ENCODE measurements around the gene PLB1.
A peak's percentile ranks its signal among the peaks of the same experiment; 100 is the strongest.

The PLB1 gene

DNA sequence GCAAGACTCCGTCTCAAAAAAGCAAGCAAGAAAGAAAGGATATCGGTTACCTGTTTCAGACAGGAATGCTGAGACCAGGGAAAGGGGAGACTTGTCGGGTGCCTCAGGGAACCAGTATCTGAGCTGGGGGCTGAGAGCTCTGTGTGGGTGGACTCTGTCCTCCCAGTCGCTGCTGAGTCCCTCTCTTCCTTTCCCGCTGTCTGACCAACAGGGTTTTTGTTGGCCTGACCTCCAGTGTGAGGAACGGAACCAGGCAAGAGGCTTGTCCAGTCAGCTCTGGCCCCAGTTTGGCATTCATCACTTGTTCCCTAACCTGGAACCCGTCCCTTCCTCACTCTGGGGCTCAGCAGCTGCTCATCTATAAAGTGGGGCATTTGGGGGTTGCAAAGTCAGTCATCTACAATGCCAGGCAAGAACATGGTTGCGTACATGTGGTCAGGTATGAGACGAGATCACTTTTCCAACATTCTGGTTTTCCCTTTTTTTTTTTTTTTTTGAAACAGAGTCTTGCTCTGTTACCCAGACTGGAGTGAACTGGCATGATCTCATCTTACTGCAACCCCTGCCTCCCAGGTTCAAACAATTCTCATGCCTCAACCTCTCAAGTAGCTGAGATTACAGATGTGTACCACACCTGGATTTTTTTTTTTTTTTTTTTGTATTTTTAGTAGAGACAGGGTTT lies 116.4 kb downstream of the PLB1 start:
- no peak for DNase-seq (ENCODE audit: low read depth in 2 of 2)

DNA sequence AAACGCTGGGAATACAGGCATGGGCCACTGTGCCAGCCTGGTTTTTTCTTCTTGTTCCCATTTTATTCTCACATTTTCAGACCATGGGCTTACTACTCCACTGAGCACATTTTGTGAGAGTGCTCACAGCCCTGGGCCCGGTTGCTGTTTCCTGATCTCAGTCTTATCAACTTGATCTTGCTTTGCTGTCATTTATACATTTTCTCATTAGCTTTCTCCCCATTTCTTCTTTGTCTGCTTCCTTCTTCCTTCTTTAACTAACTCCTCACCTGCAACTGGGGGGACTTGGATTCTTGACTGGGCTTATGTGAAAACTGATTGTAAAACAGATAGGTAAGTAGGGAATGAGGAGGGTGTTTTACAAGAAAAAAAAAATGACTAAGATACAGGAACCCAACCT lies 117.3 kb downstream of the PLB1 start:
- DNase-seq (ENCODE audit: low read depth in 2 of 2), result no peak

DNA sequence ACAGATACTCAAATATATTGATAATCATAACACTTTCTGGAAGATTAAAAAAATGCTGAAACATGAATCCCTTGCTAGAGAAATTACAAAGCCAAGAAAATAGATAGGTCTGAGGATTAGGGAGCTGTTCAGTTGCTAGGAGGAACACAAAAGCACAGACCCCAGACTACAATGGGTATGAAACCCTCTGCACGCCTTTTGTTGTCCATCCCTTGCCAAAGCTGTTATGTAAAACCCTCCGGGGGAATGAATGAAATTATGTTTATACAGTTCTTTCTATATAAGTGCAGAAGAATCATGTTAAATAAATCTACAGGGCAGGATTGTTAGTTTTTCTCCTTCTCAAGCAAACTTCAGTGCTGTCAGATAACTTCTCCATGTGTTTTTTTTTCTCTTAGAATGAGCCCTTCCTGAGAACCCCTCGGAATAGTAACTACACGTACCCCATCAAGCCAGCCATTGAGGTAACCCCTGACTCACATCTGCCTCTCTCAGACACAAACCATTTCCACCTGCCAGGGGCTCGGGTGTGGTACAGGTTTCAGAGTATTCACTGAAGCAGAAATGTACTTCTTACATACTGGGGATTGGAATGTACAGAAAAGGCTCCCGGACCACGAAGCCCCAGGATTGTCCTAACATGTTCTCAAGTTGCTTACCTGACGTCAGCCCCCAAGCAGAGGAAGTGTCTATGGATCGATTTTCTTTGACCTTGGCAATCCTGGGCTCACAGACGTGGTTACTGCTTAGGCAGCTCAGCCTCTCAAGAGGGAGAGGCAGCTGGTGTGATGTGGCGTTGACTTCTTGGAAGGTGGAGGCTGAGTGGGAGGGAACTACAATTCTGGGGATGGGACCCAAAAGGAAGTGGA lies 118.0 kb downstream of the PLB1 start:
- no peak for DNase-seq (ENCODE audit: low read depth in 2 of 2)

DNA sequence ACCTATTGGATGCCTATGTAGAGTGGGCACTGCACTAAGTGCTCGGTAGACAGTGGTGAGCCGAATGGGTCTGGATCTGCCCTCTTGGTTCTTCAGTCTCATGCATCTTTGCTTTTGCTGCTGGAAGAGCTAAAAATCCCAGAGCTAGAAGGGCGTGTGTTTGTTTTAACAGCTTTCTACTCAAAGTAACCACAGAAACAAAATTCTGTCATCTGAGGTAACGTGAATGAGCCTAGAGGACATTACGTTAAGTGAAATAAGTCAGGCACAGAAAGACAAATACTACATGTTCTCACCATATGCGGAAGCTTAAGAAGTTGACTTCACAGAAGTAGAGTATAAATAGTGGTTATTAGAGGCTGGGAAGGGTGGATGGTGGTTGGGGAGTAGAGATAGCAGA lies 119.8 kb downstream of the PLB1 start:
- DNase-seq (ENCODE audit: low read depth in 2 of 2), result no peak

DNA sequence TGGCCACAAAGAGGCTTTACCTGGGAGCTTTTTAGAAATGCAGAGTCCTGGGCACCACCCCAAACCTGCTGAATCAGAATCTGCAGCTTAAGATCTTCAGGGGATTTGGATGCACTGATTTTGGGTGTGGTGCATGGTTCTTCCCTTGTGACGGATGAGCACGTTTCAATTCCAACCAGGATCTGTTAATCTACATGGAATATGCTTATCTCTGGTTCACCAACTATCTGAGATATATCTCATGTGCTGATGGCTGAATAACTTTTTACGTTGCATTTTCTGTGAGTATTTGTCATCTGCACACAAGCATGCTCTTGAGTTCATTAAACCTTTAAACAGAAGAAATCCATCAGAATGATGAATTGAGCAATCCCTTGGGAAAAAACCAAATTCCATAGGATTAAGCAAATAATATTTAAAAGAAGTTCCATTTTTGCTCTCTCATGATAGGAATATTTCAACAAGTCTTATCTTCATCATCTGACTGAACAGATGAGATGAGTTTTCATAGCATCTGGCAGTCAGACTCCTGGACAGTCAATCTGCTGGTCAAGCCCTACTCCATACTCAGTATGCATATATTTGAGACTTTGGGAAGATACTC lies 120.6 kb downstream of the PLB1 start:
- no peak for DNase-seq (ENCODE audit: low read depth in 2 of 2)

DNA sequence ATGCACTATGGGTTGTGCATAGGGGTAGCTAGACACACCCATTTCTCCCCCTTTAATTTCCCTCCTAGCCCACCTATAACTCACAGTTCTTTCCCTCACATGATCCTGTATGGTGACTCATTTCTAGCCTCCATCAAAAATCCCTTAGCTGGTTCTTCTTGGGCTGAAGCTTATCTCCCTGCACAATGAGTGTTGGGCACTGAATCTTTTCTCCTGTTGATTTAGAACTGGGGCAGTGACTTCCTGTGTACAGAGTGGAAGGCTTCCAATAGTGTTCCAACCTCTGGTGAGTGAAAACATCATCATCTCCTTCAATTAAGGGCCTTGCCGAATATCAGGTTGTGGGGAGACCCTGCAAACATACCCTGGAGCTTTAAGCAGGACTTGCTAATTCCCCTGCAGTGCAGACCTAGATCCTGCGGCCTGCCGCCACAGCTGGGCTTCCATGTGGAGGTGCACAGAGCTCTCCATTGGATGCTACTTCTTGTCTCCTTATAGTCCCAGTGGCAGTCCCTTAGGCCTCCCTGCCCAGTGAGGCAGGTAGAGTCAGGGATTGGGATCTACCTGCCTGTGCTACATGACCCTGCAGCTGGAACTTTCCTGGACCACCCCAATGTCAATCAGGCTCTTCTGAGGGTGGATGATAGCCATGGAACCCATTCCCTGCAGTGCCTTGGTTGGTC lies 121.8 kb downstream of the PLB1 start:
- DNase-seq (ENCODE audit: low read depth in 2 of 2), result no peak

DNA sequence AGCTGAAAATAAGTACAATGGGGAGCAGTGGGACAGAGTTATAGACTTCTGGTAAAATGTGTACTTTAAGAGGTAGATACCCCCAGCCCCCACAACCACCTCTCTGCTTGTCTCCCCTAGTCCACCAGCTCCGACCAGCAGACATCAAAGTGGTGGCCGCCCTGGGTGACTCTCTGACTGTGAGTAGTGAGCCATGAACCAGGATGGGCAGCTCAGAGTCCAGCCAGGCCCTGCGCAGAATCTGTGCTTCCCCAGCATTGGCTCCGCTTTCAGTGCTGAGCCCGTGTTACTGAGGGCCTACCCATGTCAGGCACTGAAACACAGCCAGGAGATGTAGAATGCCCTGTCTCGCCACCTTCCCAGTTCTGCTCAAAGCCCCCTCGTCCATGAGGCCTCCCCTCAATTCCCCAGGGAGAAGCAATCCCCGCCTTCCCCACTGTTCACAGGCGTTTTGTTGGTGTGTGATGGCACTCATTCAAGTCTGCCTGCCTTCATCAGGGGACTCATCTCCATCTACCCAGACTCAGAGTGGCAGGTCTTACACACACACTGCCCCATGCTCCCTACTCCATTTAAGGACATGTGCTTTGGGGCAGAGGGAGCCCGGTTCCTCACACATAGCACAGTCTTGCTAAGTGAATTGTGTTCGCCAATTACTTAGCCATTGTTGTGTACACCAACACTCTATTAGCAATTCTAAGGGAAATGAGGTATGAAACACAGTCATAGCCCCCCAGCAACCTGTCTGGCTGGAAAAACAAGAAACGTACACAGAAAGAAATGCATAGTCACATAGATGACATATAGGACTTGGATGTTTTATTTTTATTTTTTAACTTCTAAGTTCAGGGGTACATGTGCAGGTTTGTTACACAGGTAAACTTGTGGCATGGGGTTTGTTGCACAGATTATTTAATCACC lies 122.6 kb downstream of the PLB1 start:
- DNase-seq (ENCODE audit: low read depth in 2 of 2), result no peak

DNA sequence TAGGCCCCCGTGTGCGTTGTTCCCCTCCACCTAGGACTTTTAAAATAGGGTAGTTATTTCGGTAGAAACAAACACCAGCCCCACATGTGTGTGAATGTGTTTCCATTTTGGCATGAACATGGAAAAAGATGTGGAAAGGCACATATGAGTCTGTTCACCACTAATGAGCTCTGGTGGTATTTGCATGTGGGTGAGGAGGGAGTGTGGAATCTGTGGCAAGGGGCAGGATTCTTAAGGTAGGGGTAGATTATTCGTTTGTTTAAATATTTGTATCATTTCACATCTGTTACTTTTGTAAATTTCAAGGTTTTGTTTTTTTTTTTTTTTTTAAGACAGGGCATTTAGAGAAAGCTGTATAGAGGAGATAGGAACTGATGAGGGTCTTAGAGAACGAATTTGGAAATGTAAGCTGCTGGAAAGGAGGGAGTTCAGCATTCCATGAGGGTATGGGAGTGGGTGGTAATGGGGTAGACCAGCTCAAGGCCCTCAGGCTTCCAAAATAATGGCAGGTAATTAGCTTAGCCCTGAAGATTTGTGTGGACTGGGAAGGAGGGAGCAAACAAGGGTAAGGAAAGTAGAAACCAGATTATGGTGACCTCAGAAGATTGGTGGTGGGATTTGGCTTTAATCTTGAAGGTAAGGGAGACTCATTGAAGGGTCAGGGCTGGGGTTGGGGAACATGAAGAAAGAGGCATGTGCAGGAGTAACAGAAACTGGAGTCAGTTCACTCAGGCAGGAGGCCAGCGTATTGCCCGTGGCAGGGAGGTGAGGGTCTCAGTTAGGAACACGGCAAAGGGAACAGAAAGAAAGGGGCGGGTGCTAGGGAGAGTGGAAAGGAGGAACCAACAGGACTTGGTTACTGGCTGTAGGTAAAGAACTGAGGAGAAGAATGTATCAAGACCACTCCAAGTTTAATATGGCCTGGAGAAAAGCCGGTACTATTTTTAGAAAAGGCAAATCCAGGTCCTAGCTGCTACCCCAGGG lies 123.6 kb downstream of the PLB1 start:
- DNase-seq (ENCODE audit: low read depth in 2 of 2), result no peak

DNA sequence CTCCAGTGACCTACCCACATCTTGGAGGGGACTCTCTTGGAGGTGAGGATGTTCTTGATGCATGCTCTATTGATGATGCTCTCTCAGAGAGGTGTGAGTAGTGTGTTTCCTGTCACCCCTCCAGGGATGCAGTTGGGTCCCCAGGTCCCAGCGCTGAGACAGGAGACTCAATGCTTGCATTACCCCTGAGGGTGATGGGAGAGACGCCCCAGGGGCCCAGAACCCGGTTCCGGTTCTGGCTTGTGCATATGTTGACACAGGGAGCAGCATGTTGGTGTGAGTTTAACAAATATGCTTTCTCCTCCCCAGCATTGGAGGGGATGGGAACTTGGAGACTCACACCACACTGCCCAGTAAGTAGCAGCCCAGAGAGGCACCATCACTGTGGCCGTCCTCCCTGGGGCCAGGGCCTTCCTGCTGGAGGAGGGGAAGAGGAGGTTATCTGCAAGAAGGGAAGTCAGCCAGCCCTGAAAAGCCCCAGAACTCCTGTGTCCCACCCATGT lies 124.5 kb downstream of the PLB1 start:
- no peak for DNase-seq (ENCODE audit: low read depth in 2 of 2)

DNA sequence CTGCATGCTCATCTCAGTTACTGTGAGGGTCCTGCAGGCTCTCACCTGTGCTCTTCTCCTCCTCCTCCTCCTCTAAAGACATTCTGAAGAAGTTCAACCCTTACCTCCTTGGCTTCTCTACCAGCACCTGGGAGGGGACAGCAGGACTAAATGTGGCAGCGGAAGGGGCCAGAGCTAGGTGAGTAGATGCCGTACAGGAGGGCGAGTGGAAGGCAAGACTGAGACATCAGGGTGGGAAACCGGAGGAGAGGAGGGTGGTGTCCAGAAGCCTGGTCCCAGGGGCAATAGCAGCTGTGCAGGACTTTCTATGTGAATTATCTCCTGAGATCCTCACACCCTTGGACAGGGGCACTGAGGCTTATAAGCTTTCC lies 124.9 kb downstream of the PLB1 start:
- no peak for DNase-seq (ENCODE audit: low read depth in 2 of 2)

DNA sequence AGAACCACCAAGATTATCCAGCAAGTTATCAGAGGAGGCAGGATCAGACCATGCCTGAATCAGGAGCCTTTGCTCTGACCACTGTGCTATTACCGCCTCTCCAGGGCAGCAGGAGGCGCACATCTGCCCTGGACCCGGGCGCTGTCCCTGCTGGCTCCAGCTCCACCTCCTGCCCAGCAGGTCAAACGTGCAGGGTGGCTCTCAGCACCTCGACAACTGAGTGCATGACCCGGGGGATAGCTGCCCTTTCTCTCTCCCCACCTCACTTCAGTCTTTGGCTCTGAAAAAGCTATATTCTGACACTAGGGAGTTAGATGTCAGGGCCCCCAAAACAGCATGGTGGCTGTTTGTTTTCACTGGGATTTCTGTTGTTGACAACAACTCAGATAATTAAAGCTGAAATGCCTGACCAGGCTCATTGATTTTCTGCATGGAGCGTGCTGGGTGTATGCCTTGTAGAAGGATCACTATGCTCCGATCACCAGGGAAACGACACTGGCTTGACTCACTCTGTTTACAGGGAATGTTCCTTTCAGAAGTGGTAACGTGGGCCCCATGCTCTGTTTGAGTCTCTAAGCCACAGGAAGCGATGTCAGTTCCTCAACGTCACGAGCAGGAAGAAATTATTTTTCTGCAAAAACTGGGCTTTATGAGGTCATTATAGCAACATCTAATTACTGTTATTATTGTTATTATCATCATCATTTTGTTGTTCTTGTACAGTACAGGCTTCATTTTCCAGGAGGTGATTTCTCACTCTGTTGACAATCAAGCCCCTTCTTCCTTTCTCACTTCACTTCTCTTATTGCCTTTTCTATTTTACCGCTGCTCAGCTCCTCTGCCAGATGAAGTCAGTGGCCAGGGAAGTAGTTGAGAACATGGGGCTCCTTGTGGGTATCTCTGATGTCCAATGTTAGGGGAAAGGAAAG lies 125.6 kb downstream of the PLB1 start:
- peak; percentile 41 to 63 for DNase-seq (ENCODE audit: low read depth in 2 of 2)

DNA sequence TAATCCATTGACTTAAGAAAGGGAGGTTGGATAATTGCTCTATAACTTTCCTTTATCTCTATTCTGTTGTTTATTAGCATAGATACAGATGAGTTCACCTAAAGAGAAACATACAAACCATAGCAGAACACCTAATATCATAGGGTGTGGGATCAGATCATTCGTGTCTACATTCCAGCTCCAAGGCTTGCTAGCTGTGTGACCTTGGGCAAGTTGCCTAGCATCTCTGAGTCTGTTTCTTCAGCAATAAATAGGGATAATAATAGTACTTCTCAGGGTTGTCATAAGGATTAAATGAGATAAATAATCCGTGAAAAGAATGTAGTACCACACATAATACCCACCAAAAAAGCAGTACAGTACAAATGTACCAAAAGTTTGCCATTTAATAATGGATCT lies 126.2 kb downstream of the PLB1 start:
- no peak for DNase-seq (ENCODE audit: low read depth in 2 of 2)

DNA sequence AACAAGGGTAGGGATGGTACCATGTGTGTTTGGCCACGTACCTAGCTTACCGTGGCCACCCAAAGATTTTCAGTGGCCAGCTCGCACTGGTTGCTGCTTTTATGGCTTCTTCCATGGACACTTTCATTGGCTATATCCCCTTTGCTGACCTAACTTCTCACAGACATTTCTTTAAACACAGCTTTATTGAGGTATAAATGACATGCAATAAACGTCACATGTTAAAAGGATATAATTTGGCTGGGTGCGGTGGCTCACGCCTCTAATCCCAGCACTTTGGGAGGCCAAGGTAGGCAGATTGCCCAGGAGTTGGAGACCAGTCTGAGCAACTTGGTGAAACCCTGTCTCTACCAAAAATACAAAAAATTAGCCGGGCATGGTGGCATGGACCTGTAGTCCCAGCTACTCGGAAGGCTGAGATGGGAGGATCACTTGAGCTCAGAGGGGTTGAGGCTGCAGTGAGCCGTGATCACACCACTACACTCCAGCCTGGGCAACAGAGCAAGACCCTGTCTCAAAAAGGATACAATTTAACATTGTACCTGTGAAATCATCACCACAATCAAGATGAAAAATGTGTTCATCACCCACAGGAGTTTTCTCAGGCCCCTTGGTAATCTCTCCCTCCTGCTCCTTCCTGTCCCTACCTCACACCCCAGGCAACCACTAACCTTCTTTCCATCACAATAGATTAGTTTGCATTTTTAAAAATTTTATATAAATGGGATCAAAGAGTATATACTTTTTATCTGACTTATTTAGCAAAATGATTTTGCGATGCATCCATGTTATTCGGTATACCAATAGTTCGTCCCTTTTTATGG lies 127.9 kb downstream of the PLB1 start:
- no peak for DNase-seq (ENCODE audit: low read depth in 2 of 2)

DNA sequence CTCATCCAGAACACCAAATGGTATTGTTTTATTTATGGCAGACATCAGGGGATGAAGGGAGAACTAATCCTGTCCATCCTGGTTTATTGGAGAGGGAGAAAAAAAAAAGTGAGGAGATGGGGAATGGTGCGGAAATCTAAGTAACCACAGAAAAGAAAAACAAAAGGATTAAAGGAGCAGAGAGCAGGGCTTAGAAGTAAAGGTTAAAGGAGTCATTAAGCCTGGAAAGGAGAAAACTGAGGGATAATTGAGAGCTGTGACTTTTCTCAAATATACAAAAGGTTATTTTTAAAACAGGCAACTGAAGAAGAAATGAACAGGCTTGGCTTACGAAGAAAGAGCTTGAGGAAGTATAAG lies 128.6 kb downstream of the PLB1 start:
- DNase-seq (ENCODE audit: low read depth in 2 of 2), result no peak

DNA sequence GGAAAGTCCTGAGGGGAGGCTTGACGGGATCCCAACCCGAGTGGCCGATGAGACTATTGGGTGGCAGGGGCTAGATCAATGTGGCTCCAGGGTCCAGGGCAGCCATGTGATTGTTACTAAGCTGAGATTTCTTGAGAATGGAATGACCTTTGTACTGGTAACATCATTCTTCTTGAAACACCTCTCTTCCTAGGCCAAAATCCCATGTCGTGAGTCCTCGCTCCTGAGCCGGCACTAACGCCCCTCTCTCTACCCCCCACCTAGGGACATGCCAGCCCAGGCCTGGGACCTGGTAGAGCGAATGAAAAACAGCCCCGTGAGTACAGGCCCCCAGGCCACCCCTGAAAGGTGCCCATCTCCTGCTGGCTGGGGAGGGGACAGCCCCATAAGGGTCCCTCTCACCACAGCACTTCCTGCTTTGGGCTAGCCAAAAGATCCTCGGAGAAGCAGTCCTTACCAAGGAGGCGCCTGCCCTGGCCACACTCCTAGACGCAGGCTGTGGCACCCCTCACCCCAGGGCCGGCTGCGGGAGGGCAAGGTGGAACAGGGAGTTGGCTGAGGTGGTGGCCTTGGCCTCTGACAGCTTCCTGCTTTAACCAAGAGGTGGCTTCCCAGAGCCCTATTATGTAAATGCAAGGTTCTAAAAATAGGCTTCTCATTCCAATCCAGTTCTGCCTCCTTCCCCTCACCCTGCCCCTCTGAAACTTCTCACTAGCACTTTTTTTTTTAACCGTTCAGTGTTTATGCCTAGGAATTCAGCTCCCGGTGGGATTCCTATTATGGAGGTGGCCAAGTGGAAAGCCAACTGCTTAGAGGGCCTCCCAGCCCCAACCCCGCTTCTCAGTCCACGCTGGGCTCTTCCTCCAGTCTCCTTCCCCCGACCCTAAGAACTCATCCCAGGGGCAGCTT lies 129.2 kb downstream of the PLB1 start:
- DNase-seq (ENCODE audit: low read depth in 2 of 2), result peak in 1 of 2 donors; percentile 22

DNA sequence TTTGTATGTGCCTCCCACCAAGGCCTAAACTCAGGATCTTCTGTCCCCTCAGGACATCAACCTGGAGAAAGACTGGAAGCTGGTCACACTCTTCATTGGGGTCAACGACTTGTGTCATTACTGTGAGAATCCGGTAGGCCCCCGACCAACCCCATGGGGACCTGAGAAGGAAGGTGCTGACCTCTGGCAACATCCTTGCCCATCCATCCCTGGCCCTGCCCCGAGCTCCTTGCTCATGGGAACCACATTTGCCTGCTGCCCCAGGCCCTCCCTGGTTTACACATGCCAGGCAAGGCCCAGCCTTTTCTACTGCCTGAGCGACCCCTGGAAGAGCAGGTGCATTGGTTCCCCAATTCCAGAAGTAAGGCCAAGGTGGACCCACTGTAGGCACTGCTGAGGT lies 130.5 kb downstream of the PLB1 start:
- no peak for DNase-seq (ENCODE audit: low read depth in 2 of 2)

DNA sequence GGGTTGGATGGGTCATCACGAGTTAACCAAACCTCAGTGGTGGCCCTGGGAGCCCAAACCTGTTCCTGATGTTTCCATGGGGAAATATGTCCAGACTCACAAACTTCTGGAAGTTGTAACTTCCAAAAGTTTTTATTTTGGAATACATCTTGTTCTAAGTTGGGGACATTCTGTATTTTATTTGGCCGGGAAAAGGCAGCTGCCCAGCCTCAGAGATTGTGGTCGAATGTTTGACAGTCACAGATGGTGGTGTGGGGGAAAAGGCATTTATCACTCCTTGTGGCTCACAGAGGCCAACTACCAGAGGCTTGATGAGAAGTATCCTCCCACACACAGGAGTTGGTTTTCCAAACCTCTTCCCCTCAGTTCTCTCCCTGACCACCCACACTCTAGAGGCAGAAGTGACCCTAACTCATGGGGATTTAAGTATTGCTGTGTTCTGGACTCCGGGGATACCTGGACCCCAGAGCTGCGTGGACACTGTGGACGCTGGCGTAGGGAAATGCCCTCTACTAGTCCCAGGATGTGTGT lies 131.1 kb downstream of the PLB1 start:
- DNase-seq (ENCODE audit: low read depth in 2 of 2), result no peak

All from activated CD8-positive, alpha-beta memory T cell treated with anti-CD3 and anti-CD28 coated beads for 4 hours (primary cell).